SH-SY5Y (cell line): ENCODE measurements around the gene FALEC.

ENCODE experiments used
- GATA2 ChIP-seq: IDR thresholded peaks from 2 replicates; pipeline ENCODE4 v1.6.1; 2011; ENCODE audit warnings: mild to moderate bottlenecking, low read depth, low read length
- GATA3 ChIP-seq: IDR thresholded peaks from 2 replicates; pipeline ENCODE4 v1.6.1; 2011; ENCODE audit warnings: low read depth, mild to moderate bottlenecking, low read length, moderate library complexity

DNA sequence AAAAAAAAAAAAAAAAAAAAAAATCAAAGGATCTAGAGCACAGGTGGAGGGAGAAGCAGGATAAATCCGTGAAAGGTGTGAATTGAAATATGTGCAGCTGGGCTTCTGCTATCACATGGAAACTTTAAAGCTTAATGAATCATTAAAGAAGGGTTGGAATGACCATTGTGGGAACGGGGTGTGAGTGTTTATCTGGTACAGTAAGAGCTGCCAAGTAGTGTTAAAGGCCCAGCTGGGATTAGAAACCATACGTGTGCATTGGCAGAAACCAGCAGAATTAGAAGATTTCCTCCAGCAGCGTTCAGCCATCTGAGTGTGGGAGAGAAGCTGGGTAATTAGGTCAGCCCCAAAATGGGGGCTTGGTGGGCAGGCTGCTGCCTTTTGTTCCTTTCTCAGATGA, 13.5 kb downstream of the FALEC start:
- TF ChIP-seq GATA3 = no peak
- TF ChIP-seq GATA2 = no peak
